HEK293 (cell line): ENCODE measurements around the gene ANKRD16.

Experiments
- TF ChIP-seq, protein P1 (sequence below): fragments of 450-650 bp; formaldehyde crosslinking; IDR thresholded peaks from 2 replicates; pipeline ENCODE4 v1.5.1; 2016; ENCODE audit warnings: missing biosample characterization, missing genetic modification characterization
- TF ChIP-seq, protein P2 (sequence below): fragments of 450-650 bp; formaldehyde crosslinking; IDR thresholded peaks from 2 replicates; pipeline ENCODE4 v1.5.1; 2016; ENCODE audit warnings: missing biosample characterization, missing genetic modification characterization

DNA sequence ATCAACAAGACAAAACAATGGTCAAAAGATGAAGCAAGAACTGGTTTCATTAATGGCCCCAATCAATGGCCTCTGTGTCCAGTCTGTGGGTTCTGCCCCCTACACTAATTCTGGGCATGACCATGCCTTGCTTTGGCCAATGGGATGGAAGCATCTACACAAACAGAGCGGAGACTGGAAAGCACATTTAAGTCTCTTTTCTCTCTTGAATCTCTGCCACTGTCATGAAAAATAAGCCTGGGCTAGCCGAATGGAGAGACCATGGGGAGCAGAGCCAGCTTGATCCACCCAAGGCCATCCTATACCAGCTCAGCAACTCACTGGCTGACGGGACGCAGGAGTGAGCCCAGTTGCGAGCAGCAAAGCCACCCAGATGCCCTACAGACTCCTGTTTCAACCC, 30.9 kb downstream of the ANKRD16 start:
- TF ChIP-seq, protein P1, sequence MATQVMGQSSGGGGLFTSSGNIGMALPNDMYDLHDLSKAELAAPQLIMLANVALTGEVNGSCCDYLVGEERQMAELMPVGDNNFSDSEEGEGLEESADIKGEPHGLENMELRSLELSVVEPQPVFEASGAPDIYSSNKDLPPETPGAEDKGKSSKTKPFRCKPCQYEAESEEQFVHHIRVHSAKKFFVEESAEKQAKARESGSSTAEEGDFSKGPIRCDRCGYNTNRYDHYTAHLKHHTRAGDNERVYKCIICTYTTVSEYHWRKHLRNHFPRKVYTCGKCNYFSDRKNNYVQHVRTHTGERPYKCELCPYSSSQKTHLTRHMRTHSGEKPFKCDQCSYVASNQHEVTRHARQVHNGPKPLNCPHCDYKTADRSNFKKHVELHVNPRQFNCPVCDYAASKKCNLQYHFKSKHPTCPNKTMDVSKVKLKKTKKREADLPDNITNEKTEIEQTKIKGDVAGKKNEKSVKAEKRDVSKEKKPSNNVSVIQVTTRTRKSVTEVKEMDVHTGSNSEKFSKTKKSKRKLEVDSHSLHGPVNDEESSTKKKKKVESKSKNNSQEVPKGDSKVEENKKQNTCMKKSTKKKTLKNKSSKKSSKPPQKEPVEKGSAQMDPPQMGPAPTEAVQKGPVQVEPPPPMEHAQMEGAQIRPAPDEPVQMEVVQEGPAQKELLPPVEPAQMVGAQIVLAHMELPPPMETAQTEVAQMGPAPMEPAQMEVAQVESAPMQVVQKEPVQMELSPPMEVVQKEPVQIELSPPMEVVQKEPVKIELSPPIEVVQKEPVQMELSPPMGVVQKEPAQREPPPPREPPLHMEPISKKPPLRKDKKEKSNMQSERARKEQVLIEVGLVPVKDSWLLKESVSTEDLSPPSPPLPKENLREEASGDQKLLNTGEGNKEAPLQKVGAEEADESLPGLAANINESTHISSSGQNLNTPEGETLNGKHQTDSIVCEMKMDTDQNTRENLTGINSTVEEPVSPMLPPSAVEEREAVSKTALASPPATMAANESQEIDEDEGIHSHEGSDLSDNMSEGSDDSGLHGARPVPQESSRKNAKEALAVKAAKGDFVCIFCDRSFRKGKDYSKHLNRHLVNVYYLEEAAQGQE (tag by site-specific recombination) = no peak
- TF ChIP-seq, protein P2, sequence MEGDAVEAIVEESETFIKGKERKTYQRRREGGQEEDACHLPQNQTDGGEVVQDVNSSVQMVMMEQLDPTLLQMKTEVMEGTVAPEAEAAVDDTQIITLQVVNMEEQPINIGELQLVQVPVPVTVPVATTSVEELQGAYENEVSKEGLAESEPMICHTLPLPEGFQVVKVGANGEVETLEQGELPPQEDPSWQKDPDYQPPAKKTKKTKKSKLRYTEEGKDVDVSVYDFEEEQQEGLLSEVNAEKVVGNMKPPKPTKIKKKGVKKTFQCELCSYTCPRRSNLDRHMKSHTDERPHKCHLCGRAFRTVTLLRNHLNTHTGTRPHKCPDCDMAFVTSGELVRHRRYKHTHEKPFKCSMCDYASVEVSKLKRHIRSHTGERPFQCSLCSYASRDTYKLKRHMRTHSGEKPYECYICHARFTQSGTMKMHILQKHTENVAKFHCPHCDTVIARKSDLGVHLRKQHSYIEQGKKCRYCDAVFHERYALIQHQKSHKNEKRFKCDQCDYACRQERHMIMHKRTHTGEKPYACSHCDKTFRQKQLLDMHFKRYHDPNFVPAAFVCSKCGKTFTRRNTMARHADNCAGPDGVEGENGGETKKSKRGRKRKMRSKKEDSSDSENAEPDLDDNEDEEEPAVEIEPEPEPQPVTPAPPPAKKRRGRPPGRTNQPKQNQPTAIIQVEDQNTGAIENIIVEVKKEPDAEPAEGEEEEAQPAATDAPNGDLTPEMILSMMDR (tag by site-specific recombination) = no peak
